CD4-positive, alpha-beta T cell treated with Interleukin-4 for 4 hours (primary cell): ENCODE data around the gene CAMK1D.
"Not testable (repeated sequence)": the region's sequence is repeated elsewhere in the genome, so short reads cannot be mapped to it uniquely, and the experiment has no call there.

ENCODE experiments used
- DNase-seq: peaks from one replicate; pipeline ENCODE4 v3.0.0-alpha.2; 2020

The CAMK1D gene

DNA sequence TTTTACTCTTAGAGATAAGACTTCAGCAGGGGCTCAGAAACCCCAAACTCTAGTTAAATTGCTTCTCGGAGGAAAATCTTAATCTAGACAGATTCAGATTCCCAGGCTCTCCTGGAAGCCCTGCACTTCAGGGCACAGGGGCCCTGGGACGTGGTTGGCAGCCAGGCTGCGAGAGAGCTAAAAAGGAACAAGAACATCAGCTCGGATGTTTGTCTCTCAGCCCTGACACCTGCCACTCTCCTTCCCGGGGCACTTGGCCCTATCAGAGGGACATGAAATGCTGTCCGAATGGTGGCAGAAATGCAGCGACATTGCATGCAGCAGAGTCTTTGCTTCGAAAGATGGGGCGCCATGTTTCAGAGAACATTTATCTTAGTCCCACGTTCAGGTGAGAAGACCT lies 485.4 kb downstream of the CAMK1D start:
- no peak for DNase-seq

GRCh38 chr10:12835709-12836108 lies 486.4 kb downstream of the CAMK1D start:
- no peak for DNase-seq

DNA sequence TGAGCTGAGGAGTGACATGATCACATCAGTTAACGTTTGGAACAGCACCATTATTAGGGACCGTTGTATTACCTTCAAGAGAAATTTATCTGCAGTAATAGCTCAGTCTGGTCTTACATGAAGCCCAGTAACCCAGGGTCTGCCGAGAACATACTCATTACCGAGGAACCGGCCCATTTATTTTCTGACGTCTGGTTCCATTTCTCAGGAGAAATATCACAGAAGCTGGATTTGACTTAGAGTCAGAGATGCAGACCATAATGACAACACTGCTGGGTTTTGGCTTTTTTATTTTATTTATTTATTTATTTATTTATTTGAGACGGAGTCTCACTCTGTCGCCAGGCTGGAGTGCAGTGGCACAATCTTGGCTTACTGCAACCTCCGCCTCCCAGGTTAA lies 489.0 kb downstream of the CAMK1D start:
- DNase-seq, result no peak

DNA sequence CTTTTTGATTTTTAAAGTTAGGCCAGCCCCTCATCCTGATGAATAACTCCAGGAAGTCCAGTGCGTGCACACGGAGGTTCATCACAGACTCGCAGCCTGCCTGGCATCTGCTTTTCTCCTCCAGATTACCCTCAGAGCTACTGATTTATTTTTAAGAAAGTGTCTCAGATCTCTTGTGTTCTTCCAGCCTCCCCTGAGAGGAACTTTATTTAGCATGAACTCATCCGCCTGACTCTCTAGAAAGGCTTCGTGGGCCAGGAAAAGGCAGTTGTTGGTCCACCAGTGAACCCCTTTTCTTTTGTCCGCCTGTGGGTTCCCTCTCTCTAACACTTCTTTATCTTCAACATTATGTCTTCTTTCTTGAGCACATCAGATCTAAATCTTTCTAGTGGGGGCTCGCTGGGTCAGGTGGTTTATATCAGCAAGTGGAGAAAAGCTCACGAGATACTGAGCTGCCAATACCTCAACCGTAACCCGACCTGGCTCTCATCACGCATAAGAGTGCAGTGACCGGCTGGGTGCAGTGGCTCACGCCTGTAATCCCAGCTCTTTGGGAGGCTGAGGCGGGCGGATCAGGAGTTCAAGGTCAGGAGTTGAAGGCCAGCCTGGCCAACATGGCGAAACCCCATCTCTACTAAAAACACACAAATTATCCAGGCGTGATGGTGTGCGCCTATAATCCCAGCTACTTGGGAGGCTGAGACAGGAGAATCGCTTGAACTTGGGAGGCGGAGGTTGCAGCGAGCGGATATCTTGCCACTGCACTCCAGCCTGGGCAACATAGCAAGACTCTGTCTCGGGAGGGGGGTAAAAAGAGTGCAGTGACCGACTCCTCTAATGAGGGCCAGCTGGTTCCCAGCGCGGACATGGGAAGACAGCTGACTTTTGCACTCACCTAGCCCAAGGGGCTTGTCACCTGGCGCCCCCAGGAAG lies 489.9 kb downstream of the CAMK1D start:
- DNase-seq, result no peak

DNA sequence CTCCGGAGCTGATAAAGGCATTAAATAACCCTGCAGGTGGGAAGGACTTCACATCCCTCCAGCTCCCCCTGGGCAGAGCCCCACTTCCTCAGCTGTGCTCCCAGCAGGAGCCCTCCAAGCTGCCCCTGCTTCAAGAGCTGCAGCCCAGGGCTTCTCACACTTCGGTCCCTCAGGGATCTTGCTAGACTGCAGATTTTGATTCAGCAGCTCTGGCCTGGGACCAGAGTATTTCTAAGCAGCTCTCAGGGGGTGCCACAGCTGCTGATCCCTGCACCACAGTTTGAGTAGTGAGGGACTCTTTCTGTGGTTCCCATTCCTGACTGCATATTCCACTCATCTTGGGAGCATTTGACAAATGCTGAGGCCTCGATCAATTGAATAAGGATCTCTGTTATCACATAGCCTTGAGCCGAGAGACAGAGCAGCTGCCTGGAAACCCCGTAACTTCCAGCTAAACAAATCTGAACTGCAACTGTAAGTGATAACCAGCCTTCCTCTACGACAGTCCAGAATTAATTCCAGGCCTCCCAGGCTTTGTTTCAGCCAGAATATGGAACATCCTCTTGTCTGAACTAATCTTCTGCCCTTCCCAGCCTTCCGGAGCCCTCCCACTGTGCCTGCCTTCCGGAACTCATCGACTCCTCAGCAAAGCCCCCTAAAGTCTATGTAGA lies 490.7 kb downstream of the CAMK1D start:
- no peak for DNase-seq

GRCh38 chr10:12841426-12841825 lies 492.1 kb downstream of the CAMK1D start:
- no peak for DNase-seq

GRCh38 chr10:12841826-12842225 lies 492.5 kb downstream of the CAMK1D start:
- DNase-seq, result no peak

DNA sequence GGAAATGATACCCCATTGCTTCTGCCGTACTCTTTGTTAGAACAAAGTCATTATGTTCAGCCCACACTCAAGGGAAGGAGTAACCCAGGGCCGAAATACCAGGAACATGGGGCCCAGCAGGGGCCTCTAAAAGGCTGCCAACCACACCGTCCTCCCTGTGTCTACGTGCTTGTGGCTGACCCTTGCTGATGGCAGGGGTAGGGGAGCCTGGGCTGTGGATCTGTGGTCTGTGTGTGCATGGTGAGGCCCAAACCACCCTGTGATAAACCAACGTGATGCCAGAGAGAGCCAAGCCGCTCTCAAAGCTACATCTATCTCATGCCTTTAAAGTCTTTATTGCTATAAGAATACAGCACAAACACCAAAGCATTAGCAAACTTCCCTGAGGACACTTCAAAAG lies 493.0 kb downstream of the CAMK1D start:
- no peak for DNase-seq

GRCh38 chr10:12843296-12843945 lies 494.1 kb downstream of the CAMK1D start:
- DNase-seq, result no peak

- no peak for DNase-seq
Measured at GRCh38 chr10:12844811-12845483, 495.6 kb downstream of the CAMK1D start.

- DNase-seq, result no peak
Measured at GRCh38 chr10:12846718-12847117, 497.4 kb downstream of the CAMK1D start.

DNA sequence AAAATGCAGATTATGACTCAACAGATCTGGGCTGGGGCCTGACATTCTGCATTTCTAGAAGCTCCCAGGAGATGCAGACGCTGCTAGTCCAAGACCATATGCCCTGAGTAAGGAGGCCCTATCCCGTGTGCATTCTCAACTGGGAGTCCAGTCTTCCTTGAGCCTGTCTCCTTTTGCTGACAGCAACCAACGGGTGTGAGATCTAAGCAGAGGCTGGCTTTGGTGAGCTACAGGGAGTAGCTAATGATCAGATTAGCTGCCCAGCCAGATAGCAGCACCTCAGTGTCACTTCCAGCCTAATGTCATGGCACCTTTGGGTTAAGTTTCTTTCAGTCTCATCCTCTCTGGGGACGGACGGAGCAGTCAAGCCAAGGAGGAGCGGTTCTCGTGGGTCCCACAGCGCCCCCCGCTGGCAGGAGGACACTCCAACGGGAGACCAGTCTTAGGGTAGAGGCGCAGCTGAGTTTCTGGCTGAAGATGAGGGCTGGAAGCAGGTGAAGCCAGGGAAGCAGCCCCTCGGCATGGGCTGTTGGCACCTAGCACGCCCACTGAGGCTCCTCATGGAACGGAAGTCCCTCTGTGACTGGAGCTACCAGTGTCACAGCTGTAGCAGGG lies 498.1 kb downstream of the CAMK1D start:
- DNase-seq, result no peak

GRCh38 chr10:12848439-12849173 lies 499.3 kb downstream of the CAMK1D start:
- no peak for DNase-seq

GRCh38 chr10:12849319-12850181 lies 500.2 kb downstream of the CAMK1D start:
- no peak for DNase-seq

- no peak for DNase-seq
Measured at GRCh38 chr10:12852687-12853086, 503.3 kb downstream of the CAMK1D start.

DNA sequence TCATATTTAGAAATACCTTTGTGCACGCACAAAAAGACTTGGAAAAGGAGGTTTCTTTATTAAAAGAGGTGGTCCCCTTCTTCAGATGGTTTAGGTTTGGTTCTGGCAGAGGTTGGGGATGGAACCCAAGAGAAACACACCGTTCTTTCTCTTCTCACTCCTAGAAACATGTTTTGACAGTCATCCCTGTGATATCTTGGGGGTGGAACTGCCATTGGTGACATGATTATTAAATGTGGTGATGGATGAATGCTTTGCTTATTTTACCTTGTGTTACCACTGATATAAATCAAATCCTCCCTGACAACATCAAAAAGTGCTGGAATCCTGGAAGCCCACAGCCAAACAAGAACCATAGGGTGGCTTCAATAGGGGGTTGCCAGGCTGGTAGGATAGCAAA lies 505.6 kb downstream of the CAMK1D start:
- no peak for DNase-seq

- DNase-seq, result no peak
Measured at GRCh38 chr10:12862459-12862858, 513.1 kb downstream of the CAMK1D start.

DNA sequence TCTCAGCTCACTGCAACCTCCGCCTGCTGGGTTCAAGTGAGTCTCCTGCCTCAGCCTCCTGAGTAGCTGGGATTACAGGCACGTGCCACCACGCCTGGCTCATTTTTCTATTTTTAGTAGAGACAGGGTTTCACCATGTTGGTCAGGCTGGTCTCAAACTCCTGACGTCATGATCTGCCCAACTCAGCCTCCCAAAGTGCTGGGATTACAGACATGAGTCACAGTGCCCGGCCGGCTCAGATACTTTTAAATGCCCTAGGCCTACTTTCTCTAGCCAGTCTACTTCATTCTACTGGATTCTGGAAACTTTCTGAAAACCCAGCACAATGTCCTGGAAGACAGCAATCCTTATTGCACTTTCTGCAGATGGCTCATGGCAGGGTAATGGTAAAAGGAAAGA lies 516.2 kb downstream of the CAMK1D start:
- DNase-seq, result not testable (repeated sequence)

GRCh38 chr10:12868229-12868628 lies 518.9 kb downstream of the CAMK1D start:
- DNase-seq, result no peak

DNA sequence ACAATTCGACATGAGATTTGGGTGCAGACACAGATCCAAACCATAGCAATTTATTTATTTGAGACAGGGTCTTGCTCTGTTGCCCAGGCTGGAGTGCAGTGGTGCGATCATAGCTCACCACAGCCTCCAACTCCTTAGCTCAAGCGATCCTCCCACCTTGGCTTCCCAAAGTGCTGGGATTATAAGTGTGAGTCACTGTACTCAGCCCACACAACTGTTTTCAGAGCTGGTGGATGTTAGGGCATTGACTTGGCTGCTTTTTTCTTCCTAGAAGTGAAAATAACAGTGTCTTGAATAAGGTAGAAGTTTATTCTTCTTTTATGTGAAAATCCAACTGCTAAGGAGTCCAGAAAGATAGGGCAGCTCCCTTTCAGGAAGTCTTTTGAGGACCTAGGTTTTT lies 520.1 kb downstream of the CAMK1D start:
- DNase-seq, result no peak

DNA sequence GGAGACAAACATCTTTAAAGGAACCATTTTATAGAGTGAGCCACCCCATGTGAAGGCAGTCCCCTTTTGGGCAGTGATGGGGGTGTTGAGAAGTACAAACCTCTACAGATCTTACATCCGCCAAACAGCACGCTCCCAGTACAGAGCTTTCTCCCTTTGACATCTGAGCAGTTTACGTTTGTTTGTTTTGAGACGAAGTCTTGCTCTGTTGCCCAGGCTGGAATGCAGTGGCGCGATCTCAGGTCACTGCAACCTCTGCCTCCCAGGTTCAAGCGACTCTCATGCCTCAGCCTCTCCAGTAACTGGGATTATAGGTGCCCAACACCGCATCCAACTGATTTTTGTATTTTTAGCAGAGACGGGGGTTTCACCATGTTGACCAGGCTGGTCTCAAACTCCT lies 523.2 kb downstream of the CAMK1D start:
- DNase-seq, result no peak
